ENCODE measurements around the gene ABI2. TPM values are rescaled to one million over a fixed set of nuclear protein-coding genes. Genes with fewer than 3 reads are reported as not detected.

The ABI2 gene
- total RNA-seq, 1 donor from 2014 or later, result 31.7 TPM

- Histone ChIP-seq H3K36me3 (peaks cover 0 to 36% of the 10 kb centered on the region in 2 donors), H3K9me3 (no peaks in the 10 kb centered on the region), H3K27ac (no peak overlapping the region), H3K4me3 (no peak overlapping the region), H3K27me3 (no peaks in the 10 kb centered on the region), H3K4me1 (no peaks in the 10 kb centered on the region)
- no peak for TF ChIP-seq POLR2A (IDR thresholded peaks at IDR 0.05)
- no peak for TF ChIP-seq POLR2AphosphoS5 (IDR thresholded peaks at IDR 0.05; ENCODE audit: insufficient read depth in 1 of 2, low read depth in 1 of 2)
- TF ChIP-seq, protein P1, sequence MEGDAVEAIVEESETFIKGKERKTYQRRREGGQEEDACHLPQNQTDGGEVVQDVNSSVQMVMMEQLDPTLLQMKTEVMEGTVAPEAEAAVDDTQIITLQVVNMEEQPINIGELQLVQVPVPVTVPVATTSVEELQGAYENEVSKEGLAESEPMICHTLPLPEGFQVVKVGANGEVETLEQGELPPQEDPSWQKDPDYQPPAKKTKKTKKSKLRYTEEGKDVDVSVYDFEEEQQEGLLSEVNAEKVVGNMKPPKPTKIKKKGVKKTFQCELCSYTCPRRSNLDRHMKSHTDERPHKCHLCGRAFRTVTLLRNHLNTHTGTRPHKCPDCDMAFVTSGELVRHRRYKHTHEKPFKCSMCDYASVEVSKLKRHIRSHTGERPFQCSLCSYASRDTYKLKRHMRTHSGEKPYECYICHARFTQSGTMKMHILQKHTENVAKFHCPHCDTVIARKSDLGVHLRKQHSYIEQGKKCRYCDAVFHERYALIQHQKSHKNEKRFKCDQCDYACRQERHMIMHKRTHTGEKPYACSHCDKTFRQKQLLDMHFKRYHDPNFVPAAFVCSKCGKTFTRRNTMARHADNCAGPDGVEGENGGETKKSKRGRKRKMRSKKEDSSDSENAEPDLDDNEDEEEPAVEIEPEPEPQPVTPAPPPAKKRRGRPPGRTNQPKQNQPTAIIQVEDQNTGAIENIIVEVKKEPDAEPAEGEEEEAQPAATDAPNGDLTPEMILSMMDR (IDR thresholded peaks at IDR 0.05), result no peak
- intact Hi-C loops (cut with DNase I), result no loop called here
- no peak for DNase-seq (ENCODE audit: extremely low spot score in 2 of 2)
These were observed 123.5 kb downstream of the ABI2 start for GRCh38 chr2:203451689-203452088.

DNA sequence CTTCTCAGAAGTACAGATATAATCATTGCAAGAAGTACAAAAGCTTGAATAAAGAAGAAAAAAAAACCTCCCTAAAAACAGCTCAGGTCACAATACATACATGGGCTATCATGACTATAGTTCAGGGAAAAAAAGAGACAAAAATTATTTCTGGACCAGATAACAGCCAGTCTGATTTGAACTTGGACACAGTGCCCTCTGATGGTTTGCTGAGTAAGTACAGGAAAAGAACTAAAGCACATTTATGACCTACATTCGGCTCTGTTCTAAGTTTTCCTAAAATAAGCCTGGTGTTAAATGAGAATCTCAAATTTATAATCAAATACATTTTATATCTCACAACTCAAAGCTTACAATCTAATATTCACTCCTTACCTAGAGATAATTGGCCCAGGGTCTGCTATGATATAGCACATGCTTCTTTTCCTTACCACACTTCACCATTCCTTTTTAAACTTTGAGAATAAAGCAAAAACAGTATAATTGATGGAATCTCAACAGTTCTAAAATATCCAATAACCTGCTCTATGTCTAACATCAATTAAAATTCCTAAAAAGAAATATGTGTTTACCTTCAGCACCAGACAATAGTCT, 125.8 kb downstream of the ABI2 start:
- no peaks in the 10 kb centered on the region for H3K4me1 ChIP-seq
- H3K36me3 ChIP-seq, result peaks cover 0 to 45% of the 10 kb centered on the region in 2 donors
- no peaks in the 10 kb centered on the region for H3K27me3 ChIP-seq
- H3K27ac ChIP-seq, result no peak overlapping the region
- intact Hi-C loops (cut with DNase I), result no loop called here
- no peaks in the 10 kb centered on the region for H3K9me3 ChIP-seq
- no peak for DNase-seq (ENCODE audit: extremely low spot score in 2 of 2)
- no peak overlapping the region for H3K4me3 ChIP-seq
- no peak for TF ChIP-seq POLR2A (IDR thresholded peaks at IDR 0.05)
- TF ChIP-seq, protein P1 (IDR thresholded peaks at IDR 0.05), result peak; percentile 18 to 51 (median 44)

DNA sequence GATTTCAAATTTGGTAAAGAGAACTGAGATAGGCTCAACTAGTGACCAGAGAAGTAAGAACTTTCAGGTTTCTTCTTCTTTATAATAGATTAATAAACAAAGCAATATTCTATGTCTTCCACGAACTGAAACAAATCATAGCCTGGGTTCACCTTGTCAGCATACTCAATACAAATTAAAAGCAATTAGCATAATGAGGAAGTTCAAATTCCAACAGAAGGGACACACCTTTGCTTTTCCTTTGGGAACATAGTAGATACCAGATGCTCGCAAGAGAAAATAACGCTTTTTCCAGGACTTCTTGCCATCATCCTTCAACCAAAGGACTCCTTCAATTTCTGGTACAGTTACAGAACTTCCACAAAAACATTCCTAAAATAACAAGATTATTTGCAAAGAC, 127.0 kb downstream of the ABI2 start:
- no peak for TF ChIP-seq POLR2A (IDR thresholded peaks at IDR 0.05)
- no peak for TF ChIP-seq POLR2AphosphoS5 (IDR thresholded peaks at IDR 0.05; ENCODE audit: insufficient read depth in 1 of 2, low read depth in 1 of 2)
- TF ChIP-seq, protein P1 (IDR thresholded peaks at IDR 0.05), result no peak
- DNase-seq (ENCODE audit: extremely low spot score in 2 of 2), result no peak
- intact Hi-C loops (cut with DNase I), result no loop called here

GRCh38 chr2:203461746-203462145, 133.6 kb downstream of the ABI2 start:
- no peak overlapping the region for H3K4me3 ChIP-seq
- TF ChIP-seq POLR2AphosphoS5 (IDR thresholded peaks at IDR 0.05; ENCODE audit: insufficient read depth in 1 of 2, low read depth in 1 of 2) (no peak), POLR2A (IDR thresholded peaks at IDR 0.05) (no peak)
- TF ChIP-seq, protein P1 (IDR thresholded peaks at IDR 0.05), result no peak
- H3K27me3 ChIP-seq, result no peaks in the 10 kb centered on the region
- H3K4me1 ChIP-seq, result no peaks in the 10 kb centered on the region
- intact Hi-C loops (cut with DNase I), result no loop called here
- no peaks in the 10 kb centered on the region for H3K9me3 ChIP-seq
- no peak for DNase-seq (ENCODE audit: extremely low spot score in 2 of 2)
- H3K27ac ChIP-seq, result no peak overlapping the region
- H3K36me3 ChIP-seq, result peaks cover 0 to 29% of the 10 kb centered on the region in 2 donors

More for the DNA sequence above, 127.0 kb downstream of the ABI2 start:
- H3K9me3 ChIP-seq, result no peaks in the 10 kb centered on the region
- H3K27me3 ChIP-seq, result no peaks in the 10 kb centered on the region
- H3K27ac ChIP-seq, result no peak overlapping the region
- H3K4me1 ChIP-seq, result no peaks in the 10 kb centered on the region
- peaks cover 0 to 54% of the 10 kb centered on the region in 2 donors for H3K36me3 ChIP-seq
- no peak overlapping the region for H3K4me3 ChIP-seq

- Histone ChIP-seq H3K36me3 (peaks cover 0 to 23% of the 10 kb centered on the region in 2 donors), H3K9me3 (no peaks in the 10 kb centered on the region), H3K4me1 (no peaks in the 10 kb centered on the region), H3K27me3 (no peaks in the 10 kb centered on the region), H3K4me3 (no peak overlapping the region), H3K27ac (no peak overlapping the region)
- intact Hi-C loops (cut with DNase I), result no loop called here
- no peak for DNase-seq (ENCODE audit: extremely low spot score in 2 of 2)
- TF ChIP-seq POLR2AphosphoS5 (IDR thresholded peaks at IDR 0.05; ENCODE audit: insufficient read depth in 1 of 2, low read depth in 1 of 2) (no peak), POLR2A (IDR thresholded peaks at IDR 0.05) (no peak)
- TF ChIP-seq, protein P1 (IDR thresholded peaks at IDR 0.05), result no peak
These were observed 134.1 kb downstream of the ABI2 start for GRCh38 chr2:203462308-203462707.

Measured in vagina (tissue), 2 donors.